ENCODE data around the gene BEND6. TPM values are rescaled to one million over a fixed set of nuclear protein-coding genes. Genes with fewer than 3 reads are reported as not detected.
"Not testable (repeated sequence)": the region's sequence is repeated elsewhere in the genome, so short reads cannot be mapped to it uniquely, and the experiment has no call there.

BEND6 gene
- total RNA-seq, 4 donors from 2014 or later: not detected

DNA sequence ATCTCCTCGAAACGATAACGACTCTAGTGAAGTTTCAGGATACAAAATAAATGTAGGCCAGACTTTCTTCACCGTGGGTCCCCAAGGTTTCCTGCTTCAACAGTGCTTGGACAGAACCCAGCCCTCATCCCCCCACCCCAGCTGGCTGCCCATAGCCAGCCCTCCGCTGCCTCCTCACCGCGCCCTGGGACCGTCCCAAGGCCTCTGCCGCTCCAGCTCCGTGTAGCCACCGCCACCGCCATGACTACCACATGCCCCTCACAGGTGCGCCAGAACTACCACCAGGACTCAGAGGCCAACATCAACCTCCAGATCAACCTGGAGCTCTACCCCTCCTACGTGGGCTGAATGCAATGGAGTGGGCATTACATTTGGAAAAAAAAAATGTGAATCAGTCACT is 49.4 kb downstream of the BEND6 start:
- no peaks in the 10 kb centered on the region for H3K4me1 ChIP-seq
- no peak overlapping the region for H3K4me3 ChIP-seq
- H3K9me3 ChIP-seq: peaks cover under 1% of the 10 kb centered on the region
- WGBS: 97% methylated on average over 14 of the region's 14 CpGs
- H3K27me3 ChIP-seq: no peaks in the 10 kb centered on the region
- no peak for DNase-seq (ENCODE audit: low spot score in 2 of 2)
- no peak overlapping the region for H3K27ac ChIP-seq
- no peaks in the 10 kb centered on the region for H3K36me3 ChIP-seq
- TF ChIP-seq POLR2AphosphoS5 (IDR thresholded peaks at IDR 0.05) (no peak), EP300 (IDR thresholded peaks at IDR 0.05) (no peak), POLR2A (IDR thresholded peaks at IDR 0.05) (no peak)
- TF ChIP-seq, protein P1, sequence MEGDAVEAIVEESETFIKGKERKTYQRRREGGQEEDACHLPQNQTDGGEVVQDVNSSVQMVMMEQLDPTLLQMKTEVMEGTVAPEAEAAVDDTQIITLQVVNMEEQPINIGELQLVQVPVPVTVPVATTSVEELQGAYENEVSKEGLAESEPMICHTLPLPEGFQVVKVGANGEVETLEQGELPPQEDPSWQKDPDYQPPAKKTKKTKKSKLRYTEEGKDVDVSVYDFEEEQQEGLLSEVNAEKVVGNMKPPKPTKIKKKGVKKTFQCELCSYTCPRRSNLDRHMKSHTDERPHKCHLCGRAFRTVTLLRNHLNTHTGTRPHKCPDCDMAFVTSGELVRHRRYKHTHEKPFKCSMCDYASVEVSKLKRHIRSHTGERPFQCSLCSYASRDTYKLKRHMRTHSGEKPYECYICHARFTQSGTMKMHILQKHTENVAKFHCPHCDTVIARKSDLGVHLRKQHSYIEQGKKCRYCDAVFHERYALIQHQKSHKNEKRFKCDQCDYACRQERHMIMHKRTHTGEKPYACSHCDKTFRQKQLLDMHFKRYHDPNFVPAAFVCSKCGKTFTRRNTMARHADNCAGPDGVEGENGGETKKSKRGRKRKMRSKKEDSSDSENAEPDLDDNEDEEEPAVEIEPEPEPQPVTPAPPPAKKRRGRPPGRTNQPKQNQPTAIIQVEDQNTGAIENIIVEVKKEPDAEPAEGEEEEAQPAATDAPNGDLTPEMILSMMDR (IDR thresholded peaks at IDR 0.05): no peak

DNA sequence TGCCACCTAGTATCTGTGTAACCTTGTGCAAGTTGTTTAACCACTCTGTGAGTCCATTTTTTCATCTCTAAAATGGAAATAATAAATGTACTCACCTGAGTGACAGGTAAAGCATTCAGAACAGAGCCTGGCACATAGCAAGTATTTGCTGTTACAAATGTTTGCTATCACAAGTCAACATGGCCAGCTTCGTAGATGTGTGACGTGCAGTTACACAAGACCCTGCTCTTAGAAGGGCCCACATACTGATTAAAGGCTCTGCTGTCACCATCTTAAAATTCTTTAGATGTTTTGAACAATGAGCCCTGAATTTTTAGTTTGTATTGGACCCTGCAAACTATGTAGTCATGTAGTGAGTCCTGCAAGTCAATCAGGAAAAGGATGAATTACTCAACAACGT is 51.2 kb downstream of the BEND6 start:
- no peak for DNase-seq (ENCODE audit: low spot score in 2 of 2)
- Histone ChIP-seq H3K9me3 (no peaks in the 10 kb centered on the region), H3K4me3 (no peak overlapping the region), H3K27ac (no peak overlapping the region), H3K27me3 (no peaks in the 10 kb centered on the region), H3K36me3 (no peaks in the 10 kb centered on the region), H3K4me1 (no peaks in the 10 kb centered on the region)
- TF ChIP-seq POLR2A (IDR thresholded peaks at IDR 0.05): no peak
- no peak for TF ChIP-seq EP300 (IDR thresholded peaks at IDR 0.05)
- no peak for TF ChIP-seq POLR2AphosphoS5 (IDR thresholded peaks at IDR 0.05)
- TF ChIP-seq, protein P1 (IDR thresholded peaks at IDR 0.05): no peak
- 76% methylated on average over 3 of the region's 3 CpGs for WGBS

DNA sequence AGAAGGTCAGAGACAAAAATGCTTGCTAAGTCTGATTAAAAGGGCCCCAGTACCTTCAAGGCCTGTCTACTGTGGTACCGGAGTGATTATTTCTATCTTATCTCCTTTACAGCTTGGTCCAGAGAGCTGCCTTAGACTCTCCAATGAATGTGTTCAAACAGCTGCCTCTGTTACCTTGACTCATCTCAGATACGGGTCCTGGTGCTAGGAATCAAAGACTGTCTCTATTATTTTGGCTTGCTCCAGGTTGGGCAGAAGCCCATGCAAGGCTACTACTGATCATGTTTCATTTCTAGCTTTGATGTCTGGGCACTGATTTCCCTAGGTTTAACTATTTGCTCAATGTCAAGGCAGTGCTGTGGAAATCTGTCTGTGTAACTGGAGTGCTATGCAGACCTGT is 53.2 kb downstream of the BEND6 start:
- H3K27ac ChIP-seq; H3K4me3 ChIP-seq; H3K36me3 ChIP-seq; DNase-seq (ENCODE audit: low spot score in 2 of 2); H3K27me3 ChIP-seq; H3K4me1 ChIP-seq; H3K9me3 ChIP-seq: not testable (repeated sequence)
- 68% methylated on average over 2 of the region's 2 CpGs for WGBS

DNA sequence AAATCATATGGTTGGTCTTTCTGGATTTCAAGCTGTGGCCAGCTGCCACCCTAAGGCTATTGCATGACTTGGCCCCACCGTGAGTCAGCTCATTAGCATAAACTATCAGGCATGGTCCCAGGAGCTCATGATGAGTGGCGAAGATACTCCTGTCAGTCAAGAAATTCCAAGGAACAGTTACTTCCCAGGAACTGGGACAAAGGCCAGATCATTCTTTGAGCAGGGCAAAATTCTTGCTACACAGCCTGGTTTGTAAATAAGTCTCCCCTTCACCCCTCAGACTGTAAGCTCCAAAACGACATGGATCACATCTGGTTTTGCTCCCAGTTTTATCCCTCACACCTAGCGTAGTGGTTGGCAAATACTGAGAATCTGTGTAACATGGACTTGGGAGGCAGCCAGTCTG is 58.6 kb downstream of the BEND6 start:
- DNase-seq (ENCODE audit: low spot score in 2 of 2): no peak
- H3K36me3 ChIP-seq: no peaks in the 10 kb centered on the region
- H3K4me3 ChIP-seq: no peak overlapping the region
- no peaks in the 10 kb centered on the region for H3K27me3 ChIP-seq
- no peaks in the 10 kb centered on the region for H3K9me3 ChIP-seq
- TF ChIP-seq POLR2A (IDR thresholded peaks at IDR 0.05): no peak
- no peak for TF ChIP-seq POLR2AphosphoS5 (IDR thresholded peaks at IDR 0.05)
- TF ChIP-seq EP300 (IDR thresholded peaks at IDR 0.05): no peak
- TF ChIP-seq, protein P1 (IDR thresholded peaks at IDR 0.05): no peak
- H3K27ac ChIP-seq: no peak overlapping the region
- peaks cover 4% of the 10 kb centered on the region for H3K4me1 ChIP-seq
- 22% methylated on average over 4 of the region's 4 CpGs for WGBS

DNA sequence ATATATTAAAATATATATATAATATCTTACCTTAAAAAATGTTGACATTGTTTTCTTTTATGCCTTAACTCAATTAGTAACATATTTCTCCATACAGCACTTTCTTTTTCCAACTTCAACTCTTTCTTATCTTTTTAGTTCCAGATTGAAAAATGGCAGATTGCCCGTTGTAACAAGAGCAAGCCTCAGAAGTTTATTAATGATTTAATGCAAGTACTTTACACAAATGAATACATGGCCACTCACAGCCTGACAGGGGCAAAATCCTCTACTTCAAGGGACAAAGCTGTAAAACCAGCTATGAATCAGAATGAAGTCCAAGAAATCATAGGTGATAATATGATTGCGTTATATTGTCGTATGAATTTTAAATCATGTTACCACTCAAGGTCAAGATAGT is 62.2 kb downstream of the BEND6 start:
- TF ChIP-seq, protein P1 (IDR thresholded peaks at IDR 0.05): no peak
- TF ChIP-seq POLR2A (IDR thresholded peaks at IDR 0.05) (no peak), EP300 (IDR thresholded peaks at IDR 0.05) (no peak), POLR2AphosphoS5 (IDR thresholded peaks at IDR 0.05) (no peak)
- Histone ChIP-seq H3K27me3 (no peaks in the 10 kb centered on the region), H3K4me3 (no peak overlapping the region), H3K9me3 (no peaks in the 10 kb centered on the region), H3K4me1 (peaks cover 4% of the 10 kb centered on the region), H3K27ac (no peak overlapping the region), H3K36me3 (no peaks in the 10 kb centered on the region)
- DNase-seq (ENCODE audit: low spot score in 2 of 2): no peak
- 75% methylated on average over 3 of the region's 3 CpGs for WGBS

DNA sequence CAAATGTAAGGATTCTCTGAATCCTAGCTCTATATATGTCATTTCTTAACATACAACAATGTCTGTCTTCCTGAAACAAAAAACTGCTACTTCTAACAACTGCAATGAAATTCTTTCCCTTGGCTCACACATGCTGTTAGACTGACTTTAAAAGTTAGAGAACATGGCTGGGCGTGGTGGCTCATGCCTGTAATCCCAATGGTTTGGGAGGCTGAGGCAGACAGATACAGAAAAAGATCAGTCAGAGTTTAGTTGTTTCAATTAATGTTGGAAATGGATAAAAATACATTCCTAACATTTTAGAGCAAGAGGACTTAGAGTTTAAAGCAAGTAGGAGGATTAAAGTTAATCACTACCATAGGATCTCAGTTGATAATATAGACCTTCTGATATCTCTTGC is 62.9 kb downstream of the BEND6 start:
- TF ChIP-seq EP300 (IDR thresholded peaks at IDR 0.05): no peak
- TF ChIP-seq, protein P1 (IDR thresholded peaks at IDR 0.05): no peak
- TF ChIP-seq POLR2AphosphoS5 (IDR thresholded peaks at IDR 0.05): no peak
- TF ChIP-seq POLR2A (IDR thresholded peaks at IDR 0.05): no peak
- Histone ChIP-seq H3K9me3 (no peaks in the 10 kb centered on the region), H3K27ac (no peak overlapping the region), H3K36me3 (no peaks in the 10 kb centered on the region), H3K27me3 (no peaks in the 10 kb centered on the region), H3K4me3 (no peak overlapping the region), H3K4me1 (peaks cover 4% of the 10 kb centered on the region)
- WGBS: 75% methylated on average over 1 of the region's 1 CpG
- DNase-seq (ENCODE audit: low spot score in 2 of 2): no peak
